ENCODE data around the gene ARHGAP32. TPM values are rescaled to one million over a fixed set of nuclear protein-coding genes. Genes with fewer than 3 reads are reported as not detected.

The ARHGAP32 gene
- total RNA-seq, 4 donors from 2014 or later, result 49.1 to 54.9 (median 49.3) TPM

DNA sequence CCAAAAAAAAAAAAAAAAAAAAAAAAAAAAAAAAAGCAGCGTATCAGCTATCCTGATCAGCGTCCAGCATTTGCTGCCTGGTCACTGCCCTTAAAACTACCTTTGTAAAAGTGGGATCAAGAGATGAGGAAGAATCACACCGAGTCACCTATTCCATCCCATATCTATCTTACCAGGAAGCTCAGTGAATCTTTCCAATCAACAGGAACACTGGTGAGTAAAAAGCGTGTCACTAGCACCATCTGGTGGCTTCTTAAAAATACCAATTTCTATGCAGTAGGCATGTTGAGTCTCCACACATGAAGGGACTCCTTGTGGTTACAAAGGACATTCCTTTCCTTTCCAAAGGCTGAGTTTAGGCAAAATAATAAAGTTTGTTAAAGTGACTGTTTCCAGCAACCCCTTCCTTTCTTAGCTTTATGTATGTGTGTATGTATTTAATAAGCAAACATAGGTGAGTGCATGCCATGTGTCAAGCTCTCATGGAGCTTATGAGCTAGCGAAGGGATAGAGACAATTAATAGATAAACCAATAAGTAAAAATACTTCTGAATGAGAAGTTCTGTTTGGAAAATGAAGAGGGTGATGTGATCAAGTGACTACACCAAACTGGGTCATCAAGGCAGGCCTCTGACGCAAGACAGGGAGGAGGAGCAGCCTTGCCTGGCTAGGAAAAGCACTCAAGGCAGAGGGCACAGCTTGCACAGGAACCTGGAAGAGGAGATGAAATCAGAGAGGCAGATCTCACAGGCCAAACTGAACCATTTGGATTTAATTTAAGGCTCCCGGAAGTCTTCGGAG lies 235.5 kb downstream of the ARHGAP32 start:
- TF ChIP-seq POLR2A (IDR thresholded peaks at IDR 0.05), result no peak
- TF ChIP-seq, protein P1, sequence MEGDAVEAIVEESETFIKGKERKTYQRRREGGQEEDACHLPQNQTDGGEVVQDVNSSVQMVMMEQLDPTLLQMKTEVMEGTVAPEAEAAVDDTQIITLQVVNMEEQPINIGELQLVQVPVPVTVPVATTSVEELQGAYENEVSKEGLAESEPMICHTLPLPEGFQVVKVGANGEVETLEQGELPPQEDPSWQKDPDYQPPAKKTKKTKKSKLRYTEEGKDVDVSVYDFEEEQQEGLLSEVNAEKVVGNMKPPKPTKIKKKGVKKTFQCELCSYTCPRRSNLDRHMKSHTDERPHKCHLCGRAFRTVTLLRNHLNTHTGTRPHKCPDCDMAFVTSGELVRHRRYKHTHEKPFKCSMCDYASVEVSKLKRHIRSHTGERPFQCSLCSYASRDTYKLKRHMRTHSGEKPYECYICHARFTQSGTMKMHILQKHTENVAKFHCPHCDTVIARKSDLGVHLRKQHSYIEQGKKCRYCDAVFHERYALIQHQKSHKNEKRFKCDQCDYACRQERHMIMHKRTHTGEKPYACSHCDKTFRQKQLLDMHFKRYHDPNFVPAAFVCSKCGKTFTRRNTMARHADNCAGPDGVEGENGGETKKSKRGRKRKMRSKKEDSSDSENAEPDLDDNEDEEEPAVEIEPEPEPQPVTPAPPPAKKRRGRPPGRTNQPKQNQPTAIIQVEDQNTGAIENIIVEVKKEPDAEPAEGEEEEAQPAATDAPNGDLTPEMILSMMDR (IDR thresholded peaks at IDR 0.05), result peak in 1 of 3 donors; percentile 45
- DNase-seq (ENCODE audit: low spot score in 2 of 2), result no peak
- WGBS, 2 donors, result 35 to 37% methylated on average over 8 of the region's 8 CpGs
- no peak overlapping the region for H3K4me3 ChIP-seq (ENCODE audit: low read depth, poor library complexity, severe bottlenecking)
- intact Hi-C loops (cut with DNase I; ENCODE audit: low total_unique reads), result loop anchor here (5.0 kb wide), 2 partner anchors 74 to 784 kb away; no protein-coding TSS in a partner anchor

GRCh38 chr11:128955636-128956035 lies 236.5 kb downstream of the ARHGAP32 start:
- no peak for DNase-seq (ENCODE audit: low spot score in 2 of 2)
- WGBS, 2 donors, result 43 to 53% methylated on average over 3 of the region's 3 CpGs
- no peak overlapping the region for H3K4me3 ChIP-seq (ENCODE audit: low read depth, poor library complexity, severe bottlenecking)
- no peak for TF ChIP-seq POLR2A (IDR thresholded peaks at IDR 0.05)
- TF ChIP-seq, protein P1 (IDR thresholded peaks at IDR 0.05), result no peak
- intact Hi-C loops (cut with DNase I; ENCODE audit: low total_unique reads), result loop anchor here (5.0 kb wide), 2 partner anchors 73 to 783 kb away; no protein-coding TSS in a partner anchor

DNA sequence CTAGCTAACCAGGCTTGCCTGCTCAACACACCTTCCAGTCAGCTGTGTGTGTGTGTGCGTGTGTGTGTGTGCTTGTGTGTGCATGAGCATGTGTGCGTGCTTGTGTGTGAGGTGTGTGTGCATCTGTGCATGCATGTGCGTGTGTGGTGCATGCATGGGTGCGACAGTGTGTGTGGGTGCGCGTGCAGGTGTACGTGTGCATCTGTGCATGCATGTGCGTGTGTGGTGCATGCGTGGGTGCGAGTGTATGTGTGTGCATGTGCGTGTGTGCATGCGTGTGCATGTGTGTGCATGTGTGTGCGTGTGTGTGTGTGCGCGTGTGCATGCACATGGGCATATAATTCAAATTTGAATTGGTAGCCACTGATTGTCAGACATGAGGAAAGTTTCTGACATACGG lies 239.0 kb downstream of the ARHGAP32 start:
- intact Hi-C loops (cut with DNase I; ENCODE audit: low total_unique reads), result no loop called here
- no peak for DNase-seq (ENCODE audit: low spot score in 2 of 2)
- H3K4me3 ChIP-seq (ENCODE audit: low read depth, poor library complexity, severe bottlenecking), result no peak overlapping the region
- WGBS, 2 donors, result 93 to 94% methylated on average over 16 of the region's 16 CpGs
- TF ChIP-seq POLR2A (IDR thresholded peaks at IDR 0.05), result no peak

GRCh38 chr11:128949791-128950454 lies 242.2 kb downstream of the ARHGAP32 start:
- no peak for DNase-seq (ENCODE audit: low spot score in 2 of 2)
- intact Hi-C loops (cut with DNase I; ENCODE audit: low total_unique reads), result no loop called here
- no peak for TF ChIP-seq POLR2A (IDR thresholded peaks at IDR 0.05)
- TF ChIP-seq, protein P1 (IDR thresholded peaks at IDR 0.05), result no peak
- 61 to 66% methylated on average over 13 of the region's 13 CpGs for WGBS, 2 donors
- H3K4me3 ChIP-seq (ENCODE audit: low read depth, poor library complexity, severe bottlenecking), result no peak overlapping the region

DNA sequence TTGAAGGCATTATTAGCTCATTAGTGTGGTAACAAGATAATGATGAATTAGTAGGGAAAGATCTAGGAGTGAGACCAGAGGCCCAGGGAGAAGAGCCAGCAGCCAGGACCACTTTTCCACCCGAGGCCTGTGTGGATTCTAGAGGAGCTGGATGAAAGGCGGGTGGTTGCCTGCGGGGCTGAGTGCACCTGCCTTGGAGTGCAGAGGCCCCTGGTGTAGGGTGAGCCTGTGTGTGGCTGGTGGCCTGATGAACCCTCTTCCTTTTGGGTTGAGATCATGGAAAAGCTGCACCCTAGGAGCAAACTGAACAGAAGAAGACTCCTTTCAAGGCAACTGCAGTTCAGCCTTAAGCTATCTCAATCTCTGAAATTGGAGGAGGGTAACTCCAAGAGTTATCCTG lies 243.5 kb downstream of the ARHGAP32 start:
- no peak overlapping the region for H3K4me3 ChIP-seq (ENCODE audit: low read depth, poor library complexity, severe bottlenecking)
- no peak for DNase-seq (ENCODE audit: low spot score in 2 of 2)
- intact Hi-C loops (cut with DNase I; ENCODE audit: low total_unique reads), result no loop called here
- WGBS, 2 donors, result 57 to 81% methylated on average over 3 of the region's 3 CpGs
- no peak for TF ChIP-seq POLR2A (IDR thresholded peaks at IDR 0.05)
- TF ChIP-seq, protein P1 (IDR thresholded peaks at IDR 0.05), result no peak

DNA sequence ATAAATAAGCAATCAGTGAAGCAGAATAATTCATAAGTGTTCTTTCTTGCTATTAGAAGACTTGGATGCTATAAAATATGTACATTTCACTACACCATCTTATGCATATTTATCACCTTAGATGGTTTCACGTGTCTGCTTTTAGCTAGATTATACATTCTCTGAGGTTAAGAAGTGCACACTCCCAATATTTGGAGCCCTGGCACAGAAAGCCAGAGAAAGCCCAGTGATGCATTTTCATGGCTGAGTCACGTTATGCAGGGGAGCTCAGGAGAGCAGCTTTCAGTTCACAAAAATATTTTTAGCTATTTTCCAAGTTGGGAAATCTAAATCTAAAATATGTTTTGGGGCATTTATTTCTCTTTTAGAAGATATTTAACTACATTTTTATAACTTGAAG lies 244.4 kb downstream of the ARHGAP32 start:
- TF ChIP-seq, protein P1 (IDR thresholded peaks at IDR 0.05), result no peak
- TF ChIP-seq POLR2A (IDR thresholded peaks at IDR 0.05), result no peak
- DNase-seq (ENCODE audit: low spot score in 2 of 2), result no peak
- WGBS, 2 donors, result 76 to 81% methylated on average over 2 of the region's 2 CpGs
- H3K4me3 ChIP-seq (ENCODE audit: low read depth, poor library complexity, severe bottlenecking), result no peak overlapping the region
- intact Hi-C loops (cut with DNase I; ENCODE audit: low total_unique reads), result no loop called here

Measured in lower leg skin (tissue), 4 donors.